GM19455 (cell line): ENCODE measurements around the gene SRGAP3.

Source experiments
- ATAC-seq: cut with Tn5 transposase; IDR thresholded peaks from one replicate; pipeline ENCODE4 v1.9.1; 2021; ENCODE audit not compliant: unreplicated experiment

Gene SRGAP3

GRCh38 chr3:8975081-8976020, 274.1 kb downstream of the SRGAP3 start:
- no peak for ATAC-seq

- ATAC-seq: no peak
Observed at GRCh38 chr3:8974458-8974857, 275.0 kb downstream of the SRGAP3 start.

- no peak for ATAC-seq
Observed at GRCh38 chr3:8972639-8973038, 276.8 kb downstream of the SRGAP3 start.

GRCh38 chr3:8970971-8971589, 278.4 kb downstream of the SRGAP3 start:
- ATAC-seq: no peak

GRCh38 chr3:8969241-8969640, 280.2 kb downstream of the SRGAP3 start:
- no peak for ATAC-seq

GRCh38 chr3:8968375-8968882, 281.0 kb downstream of the SRGAP3 start:
- no peak for ATAC-seq

GRCh38 chr3:8967553-8967952, 281.9 kb downstream of the SRGAP3 start:
- ATAC-seq: no peak

GRCh38 chr3:8966820-8967348, 282.6 kb downstream of the SRGAP3 start:
- no peak for ATAC-seq

GRCh38 chr3:8966150-8966819, 283.2 kb downstream of the SRGAP3 start:
- no peak for ATAC-seq

- ATAC-seq: no peak
Observed at GRCh38 chr3:8964436-8965370, 284.7 kb downstream of the SRGAP3 start.

GRCh38 chr3:8963137-8963853, 286.2 kb downstream of the SRGAP3 start, which contains the start of gene RAD18:
RAD18 (minus strand) TSS chr3:8963472; CDS start chr3:8963385, 87 bp downstream.
- ATAC-seq: peak; percentile 94

- ATAC-seq: peak; percentile 1
Observed at GRCh38 chr3:8962226-8962861, 287.1 kb downstream of the SRGAP3 start.

- no peak for ATAC-seq
Observed at GRCh38 chr3:8959668-8960067, 289.8 kb downstream of the SRGAP3 start.

- peak; percentile 82 for ATAC-seq
Observed at GRCh38 chr3:8954938-8955763, 294.3 kb downstream of the SRGAP3 start.

- no peak for ATAC-seq
Observed at GRCh38 chr3:8953313-8953712, 296.1 kb downstream of the SRGAP3 start.

GRCh38 chr3:8952130-8952529, 297.3 kb downstream of the SRGAP3 start:
- ATAC-seq: no peak

- ATAC-seq: no peak
Observed at GRCh38 chr3:8945890-8946600, 303.4 kb downstream of the SRGAP3 start.
